Measurements from ENCODE around the gene PHAF1. TPM values are rescaled to one million over a fixed set of nuclear protein-coding genes. Genes with fewer than 3 reads are reported as not detected.

PHAF1 gene
- polyA plus RNA-seq, 1 donor from 2014 or later, result 9.8 TPM

DNA sequence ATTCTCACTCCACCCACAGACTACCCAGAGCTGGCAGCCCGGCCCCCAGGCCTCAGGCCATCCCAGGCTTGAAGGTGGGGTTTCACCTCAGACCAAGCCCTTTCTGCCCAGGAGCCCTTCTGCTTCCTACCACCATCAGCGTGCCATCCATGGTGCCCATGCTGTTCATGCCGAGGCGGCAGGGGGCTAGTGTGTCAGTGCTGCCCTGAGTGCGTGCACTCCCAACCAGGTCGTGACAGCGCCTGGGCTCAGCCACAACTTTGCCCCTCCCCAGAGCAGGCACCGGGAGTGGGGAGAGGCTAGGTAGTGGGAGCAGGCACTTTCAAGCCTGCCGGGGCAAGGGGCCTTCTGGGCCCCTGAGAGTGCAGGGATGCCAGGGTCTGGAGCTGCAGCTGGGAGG lies 32.6 kb downstream of the PHAF1 start:
- Histone ChIP-seq H3K4me3 (ENCODE audit: low read length) (no peak overlapping the region), H3K9ac (ENCODE audit: low read length) (no peak overlapping the region), H3K27ac (ENCODE audit: low read length) (no peak overlapping the region), H3F3A (ENCODE audit: insufficient read depth, low read length, poor library complexity, severe bottlenecking) (no peaks in the 10 kb centered on the region), H4K20me1 (ENCODE audit: insufficient read depth) (no peaks in the 10 kb centered on the region), H3K36me3 (ENCODE audit: insufficient read depth, low read length) (peaks cover 5% of the 10 kb centered on the region), H3K79me2 (replicated peaks; ENCODE audit: insufficient read depth, low read length) (no peaks in the 10 kb centered on the region), H2AFZ (ENCODE audit: low read depth, low read length) (no peak overlapping the region), H3K9me3 (ENCODE audit: low read length) (no peaks in the 10 kb centered on the region), H3K4me2 (ENCODE audit: low read length) (no peak overlapping the region), H3K9me2 (ENCODE audit: insufficient read depth, low read length) (no peaks in the 10 kb centered on the region), H3K27me3 (ENCODE audit: insufficient read depth, low read depth, low read length) (no peaks in the 10 kb centered on the region)
- TF ChIP-seq TAF1 (IDR thresholded peaks at IDR 0.05; ENCODE audit: low read depth), result no peak
- no peak for TF ChIP-seq RAD21 (conservative IDR thresholded peaks at IDR 0.05)
- no peak for TF ChIP-seq POLR2AphosphoS5 (IDR thresholded peaks at IDR 0.05)
- TF ChIP-seq EZH2 (IDR thresholded peaks at IDR 0.05; ENCODE audit: borderline replicate concordance, insufficient read depth, low read length, poor library complexity, severe bottlenecking), result no peak
- TF ChIP-seq, protein P1, sequence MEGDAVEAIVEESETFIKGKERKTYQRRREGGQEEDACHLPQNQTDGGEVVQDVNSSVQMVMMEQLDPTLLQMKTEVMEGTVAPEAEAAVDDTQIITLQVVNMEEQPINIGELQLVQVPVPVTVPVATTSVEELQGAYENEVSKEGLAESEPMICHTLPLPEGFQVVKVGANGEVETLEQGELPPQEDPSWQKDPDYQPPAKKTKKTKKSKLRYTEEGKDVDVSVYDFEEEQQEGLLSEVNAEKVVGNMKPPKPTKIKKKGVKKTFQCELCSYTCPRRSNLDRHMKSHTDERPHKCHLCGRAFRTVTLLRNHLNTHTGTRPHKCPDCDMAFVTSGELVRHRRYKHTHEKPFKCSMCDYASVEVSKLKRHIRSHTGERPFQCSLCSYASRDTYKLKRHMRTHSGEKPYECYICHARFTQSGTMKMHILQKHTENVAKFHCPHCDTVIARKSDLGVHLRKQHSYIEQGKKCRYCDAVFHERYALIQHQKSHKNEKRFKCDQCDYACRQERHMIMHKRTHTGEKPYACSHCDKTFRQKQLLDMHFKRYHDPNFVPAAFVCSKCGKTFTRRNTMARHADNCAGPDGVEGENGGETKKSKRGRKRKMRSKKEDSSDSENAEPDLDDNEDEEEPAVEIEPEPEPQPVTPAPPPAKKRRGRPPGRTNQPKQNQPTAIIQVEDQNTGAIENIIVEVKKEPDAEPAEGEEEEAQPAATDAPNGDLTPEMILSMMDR (IDR thresholded peaks at IDR 0.05; ENCODE audit: poor library complexity, severe bottlenecking), result no peak
- no peak for TF ChIP-seq SMC3 (conservative IDR thresholded peaks at IDR 0.05; ENCODE audit: poor library complexity)
- TF ChIP-seq MXI1 (conservative IDR thresholded peaks at IDR 0.05; ENCODE audit: poor library complexity, severe bottlenecking), result no peak
- TF ChIP-seq, protein P2, sequence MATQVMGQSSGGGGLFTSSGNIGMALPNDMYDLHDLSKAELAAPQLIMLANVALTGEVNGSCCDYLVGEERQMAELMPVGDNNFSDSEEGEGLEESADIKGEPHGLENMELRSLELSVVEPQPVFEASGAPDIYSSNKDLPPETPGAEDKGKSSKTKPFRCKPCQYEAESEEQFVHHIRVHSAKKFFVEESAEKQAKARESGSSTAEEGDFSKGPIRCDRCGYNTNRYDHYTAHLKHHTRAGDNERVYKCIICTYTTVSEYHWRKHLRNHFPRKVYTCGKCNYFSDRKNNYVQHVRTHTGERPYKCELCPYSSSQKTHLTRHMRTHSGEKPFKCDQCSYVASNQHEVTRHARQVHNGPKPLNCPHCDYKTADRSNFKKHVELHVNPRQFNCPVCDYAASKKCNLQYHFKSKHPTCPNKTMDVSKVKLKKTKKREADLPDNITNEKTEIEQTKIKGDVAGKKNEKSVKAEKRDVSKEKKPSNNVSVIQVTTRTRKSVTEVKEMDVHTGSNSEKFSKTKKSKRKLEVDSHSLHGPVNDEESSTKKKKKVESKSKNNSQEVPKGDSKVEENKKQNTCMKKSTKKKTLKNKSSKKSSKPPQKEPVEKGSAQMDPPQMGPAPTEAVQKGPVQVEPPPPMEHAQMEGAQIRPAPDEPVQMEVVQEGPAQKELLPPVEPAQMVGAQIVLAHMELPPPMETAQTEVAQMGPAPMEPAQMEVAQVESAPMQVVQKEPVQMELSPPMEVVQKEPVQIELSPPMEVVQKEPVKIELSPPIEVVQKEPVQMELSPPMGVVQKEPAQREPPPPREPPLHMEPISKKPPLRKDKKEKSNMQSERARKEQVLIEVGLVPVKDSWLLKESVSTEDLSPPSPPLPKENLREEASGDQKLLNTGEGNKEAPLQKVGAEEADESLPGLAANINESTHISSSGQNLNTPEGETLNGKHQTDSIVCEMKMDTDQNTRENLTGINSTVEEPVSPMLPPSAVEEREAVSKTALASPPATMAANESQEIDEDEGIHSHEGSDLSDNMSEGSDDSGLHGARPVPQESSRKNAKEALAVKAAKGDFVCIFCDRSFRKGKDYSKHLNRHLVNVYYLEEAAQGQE (IDR thresholded peaks at IDR 0.05; ENCODE audit: borderline replicate concordance), result no peak
- TF ChIP-seq EP300 (conservative IDR thresholded peaks at IDR 0.05; ENCODE audit: poor library complexity, severe bottlenecking), result no peak

DNA sequence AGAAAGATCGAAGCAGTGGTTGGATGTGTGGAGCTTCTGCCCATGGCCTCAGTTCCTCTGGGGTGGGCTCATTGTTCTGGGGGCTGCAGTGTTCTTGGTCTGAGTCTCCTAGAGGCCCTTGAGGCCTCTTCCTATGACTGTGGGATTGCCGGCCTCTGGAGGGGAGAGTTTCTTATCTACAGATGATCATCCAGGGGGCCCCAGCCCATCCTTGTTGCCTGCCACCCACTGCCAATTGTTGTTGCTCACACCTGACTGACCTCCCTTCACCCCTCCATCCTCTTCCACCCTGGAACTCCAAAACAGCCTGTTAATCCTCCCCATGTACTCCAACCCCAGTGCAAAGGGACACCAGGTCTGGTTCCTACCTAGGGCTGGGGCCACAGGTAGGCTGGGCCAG lies 35.2 kb downstream of the PHAF1 start:
- H3F3A ChIP-seq (ENCODE audit: insufficient read depth, low read length, poor library complexity, severe bottlenecking), result no peaks in the 10 kb centered on the region
- peaks cover 9% of the 10 kb centered on the region for H3K36me3 ChIP-seq (ENCODE audit: insufficient read depth, low read length)
- no peak overlapping the region for H3K4me2 ChIP-seq (ENCODE audit: low read length)
- H2AFZ ChIP-seq (ENCODE audit: low read depth, low read length), result no peak overlapping the region
- peaks cover 3% of the 10 kb centered on the region for H3K9me3 ChIP-seq (ENCODE audit: low read length)
- no peak overlapping the region for H3K4me3 ChIP-seq (ENCODE audit: low read length)
- no peaks in the 10 kb centered on the region for H3K79me2 ChIP-seq (replicated peaks; ENCODE audit: insufficient read depth, low read length)
- H3K27me3 ChIP-seq (ENCODE audit: insufficient read depth, low read depth, low read length), result peaks cover 16% of the 10 kb centered on the region
- H4K20me1 ChIP-seq (ENCODE audit: insufficient read depth), result no peaks in the 10 kb centered on the region
- no peaks in the 10 kb centered on the region for H3K9me2 ChIP-seq (ENCODE audit: insufficient read depth, low read length)
- H3K9ac ChIP-seq (ENCODE audit: low read length), result no peak overlapping the region
- no peak for TF ChIP-seq RAD21 (conservative IDR thresholded peaks at IDR 0.05)
- TF ChIP-seq TAF1 (IDR thresholded peaks at IDR 0.05; ENCODE audit: low read depth), result no peak
- no peak overlapping the region for H3K27ac ChIP-seq (ENCODE audit: low read length)

DNA sequence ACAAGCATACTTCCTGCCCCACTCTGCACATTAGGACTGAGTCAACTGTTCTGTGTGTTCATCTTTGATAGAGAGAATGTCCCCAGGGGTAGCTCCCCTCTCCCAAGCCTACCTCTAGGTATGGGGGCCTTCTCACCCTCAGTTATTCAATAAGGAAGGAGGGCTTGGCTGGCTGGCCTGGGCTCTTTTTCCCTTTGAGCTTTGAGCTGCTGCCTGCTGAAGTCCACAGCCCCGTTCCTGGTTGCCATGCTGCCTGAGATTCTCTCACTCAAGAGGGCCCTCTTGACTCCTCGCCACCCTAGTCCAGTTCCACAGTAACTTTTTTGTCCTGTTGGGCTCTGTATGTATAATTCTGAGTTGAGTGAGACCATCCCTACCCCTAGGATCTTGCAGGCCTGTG lies 36.0 kb downstream of the PHAF1 start:
- peaks cover 24% of the 10 kb centered on the region for H3K27me3 ChIP-seq (ENCODE audit: insufficient read depth, low read depth, low read length)
- H3K4me3 ChIP-seq (ENCODE audit: low read length), result no peak overlapping the region
- H3F3A ChIP-seq (ENCODE audit: insufficient read depth, low read length, poor library complexity, severe bottlenecking), result no peaks in the 10 kb centered on the region
- no peak for TF ChIP-seq EZH2 (IDR thresholded peaks at IDR 0.05; ENCODE audit: borderline replicate concordance, insufficient read depth, low read length, poor library complexity, severe bottlenecking)
- no peak for TF ChIP-seq SMC3 (conservative IDR thresholded peaks at IDR 0.05; ENCODE audit: poor library complexity)
- no peak for TF ChIP-seq RAD21 (conservative IDR thresholded peaks at IDR 0.05)
- TF ChIP-seq, protein P2 (IDR thresholded peaks at IDR 0.05; ENCODE audit: borderline replicate concordance), result no peak
- peaks cover 3% of the 10 kb centered on the region for H3K9me3 ChIP-seq (ENCODE audit: low read length)
- no peak overlapping the region for H3K4me2 ChIP-seq (ENCODE audit: low read length)
- H3K9ac ChIP-seq (ENCODE audit: low read length), result no peak overlapping the region
- H3K9me2 ChIP-seq (ENCODE audit: insufficient read depth, low read length), result no peaks in the 10 kb centered on the region
- no peak overlapping the region for H3K27ac ChIP-seq (ENCODE audit: low read length)
- H3K36me3 ChIP-seq (ENCODE audit: insufficient read depth, low read length), result peaks cover 6% of the 10 kb centered on the region
- H2AFZ ChIP-seq (ENCODE audit: low read depth, low read length), result no peak overlapping the region
- H4K20me1 ChIP-seq (ENCODE audit: insufficient read depth), result no peaks in the 10 kb centered on the region
- H3K79me2 ChIP-seq (replicated peaks; ENCODE audit: insufficient read depth, low read length), result no peaks in the 10 kb centered on the region

Data from neural cell (in vitro differentiated cells).